ENCODE data around the gene CCDC91. TPM values are rescaled to one million over a fixed set of nuclear protein-coding genes. Genes with fewer than 3 reads are reported as not detected.

Gene CCDC91
- total RNA-seq, 1 donor from 2014 or later, result 13.5 TPM

- Histone ChIP-seq H3K9me3 (no peaks in the 10 kb centered on the region), H3K27me3 (no peaks in the 10 kb centered on the region), H3K4me1 (no peaks in the 10 kb centered on the region), H3K27ac (no peak overlapping the region), H3K36me3 (no peaks in the 10 kb centered on the region), H3K4me3 (no peak overlapping the region)
- no peak for DNase-seq (ENCODE audit: low spot score in 2 of 2)
- intact Hi-C loops (cut with DNase I), result no loop called here
- no peak for TF ChIP-seq CTCF (IDR thresholded peaks at IDR 0.05)
Measured at GRCh38 chr12:28175098-28175589, 15.1 kb upstream of the CCDC91 start.

GRCh38 chr12:28176295-28176694 is 14.0 kb upstream of the CCDC91 start:
- no peak for TF ChIP-seq CTCF (IDR thresholded peaks at IDR 0.05)
- intact Hi-C loops (cut with DNase I), result no loop called here
- no peaks in the 10 kb centered on the region for H3K36me3 ChIP-seq

GRCh38 chr12:28177461-28177860 is 12.8 kb upstream of the CCDC91 start:
- TF ChIP-seq CTCF (IDR thresholded peaks at IDR 0.05), result no peak
- intact Hi-C loops (cut with DNase I), result no loop called here
- H3K4me1 ChIP-seq, result no peaks in the 10 kb centered on the region
- H3K4me3 ChIP-seq, result no peak overlapping the region
- no peaks in the 10 kb centered on the region for H3K27me3 ChIP-seq
- H3K27ac ChIP-seq, result no peak overlapping the region
- H3K36me3 ChIP-seq, result no peaks in the 10 kb centered on the region
- no peak for DNase-seq (ENCODE audit: low spot score in 2 of 2)
- H3K9me3 ChIP-seq, result no peaks in the 10 kb centered on the region

More at GRCh38 chr12:28176295-28176694, 14.0 kb upstream of the CCDC91 start:
- no peak overlapping the region for H3K27ac ChIP-seq
- H3K27me3 ChIP-seq, result no peaks in the 10 kb centered on the region
- H3K4me1 ChIP-seq, result no peaks in the 10 kb centered on the region
- H3K9me3 ChIP-seq, result no peaks in the 10 kb centered on the region
- no peak for DNase-seq (ENCODE audit: low spot score in 2 of 2)
- no peak overlapping the region for H3K4me3 ChIP-seq

GRCh38 chr12:28177905-28178304 is 12.4 kb upstream of the CCDC91 start:
- H3K27me3 ChIP-seq, result no peaks in the 10 kb centered on the region
- TF ChIP-seq CTCF (IDR thresholded peaks at IDR 0.05), result no peak
- intact Hi-C loops (cut with DNase I), result no loop called here
- no peaks in the 10 kb centered on the region for H3K4me1 ChIP-seq
- no peaks in the 10 kb centered on the region for H3K9me3 ChIP-seq
- no peak for DNase-seq (ENCODE audit: low spot score in 2 of 2)
- H3K4me3 ChIP-seq, result no peak overlapping the region
- H3K27ac ChIP-seq, result no peak overlapping the region
- H3K36me3 ChIP-seq, result no peaks in the 10 kb centered on the region

- no peaks in the 10 kb centered on the region for H3K36me3 ChIP-seq
- no peaks in the 10 kb centered on the region for H3K4me1 ChIP-seq
- TF ChIP-seq CTCF (IDR thresholded peaks at IDR 0.05), result no peak
- no peaks in the 10 kb centered on the region for H3K9me3 ChIP-seq
- no peaks in the 10 kb centered on the region for H3K27me3 ChIP-seq
- DNase-seq (ENCODE audit: low spot score in 2 of 2), result no peak
- no peak overlapping the region for H3K4me3 ChIP-seq
- no peak overlapping the region for H3K27ac ChIP-seq
- intact Hi-C loops (cut with DNase I), result no loop called here
Measured at GRCh38 chr12:28178775-28179174, 11.5 kb upstream of the CCDC91 start.

GRCh38 chr12:28180786-28181185 is 9.5 kb upstream of the CCDC91 start:
- Histone ChIP-seq H3K27ac (no peak overlapping the region), H3K36me3 (no peaks in the 10 kb centered on the region), H3K27me3 (no peaks in the 10 kb centered on the region), H3K4me3 (no peak overlapping the region), H3K4me1 (no peaks in the 10 kb centered on the region), H3K9me3 (no peaks in the 10 kb centered on the region)
- intact Hi-C loops (cut with DNase I), result no loop called here
- no peak for TF ChIP-seq CTCF (IDR thresholded peaks at IDR 0.05)
- no peak for DNase-seq (ENCODE audit: low spot score in 2 of 2)
